ENCODE measurements around the gene OSBP2.
A peak's percentile ranks its signal among the peaks of the same experiment; 100 is the strongest.

Gene OSBP2

DNA sequence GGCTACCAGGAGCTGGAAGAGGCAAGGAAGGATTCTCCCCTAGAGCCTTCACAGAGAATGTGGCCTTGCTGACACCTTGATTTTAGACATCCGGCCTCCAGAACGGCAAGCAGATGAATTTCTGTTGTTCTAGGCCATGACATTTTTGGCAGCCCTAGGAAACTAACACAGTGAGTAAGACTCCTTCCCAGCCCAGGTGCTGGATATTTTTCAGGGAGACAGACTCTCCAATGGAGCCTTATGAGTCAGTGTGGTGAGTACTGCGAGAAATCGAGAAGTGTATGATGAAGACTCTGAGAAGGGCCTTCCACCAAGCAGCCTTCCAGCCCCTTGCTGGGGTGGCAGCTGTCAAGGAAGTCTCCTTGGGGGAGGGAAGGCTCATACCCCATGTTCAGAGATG, 114.4 kb downstream of the OSBP2 start:
- peak; percentile 17 for DNase-seq (ENCODE audit: low spot score)

DNA sequence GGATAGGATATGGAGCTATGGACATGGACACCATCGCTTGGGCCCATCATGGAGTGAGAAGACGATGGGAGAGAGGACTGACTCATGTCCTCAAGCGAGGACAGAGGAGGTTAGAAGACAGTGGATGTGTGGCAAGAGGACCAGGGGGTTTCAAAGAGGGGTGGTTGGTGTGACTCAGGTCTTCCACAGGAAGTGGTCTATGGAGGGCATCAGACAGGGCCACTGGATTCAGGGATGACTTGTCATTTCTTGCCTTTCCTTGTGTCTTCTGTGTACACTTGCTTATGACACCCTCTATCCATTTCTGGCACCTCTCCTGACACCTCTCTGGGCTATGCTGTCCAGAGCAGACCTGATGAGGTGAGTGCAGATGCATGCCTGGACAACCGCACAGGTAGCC, 115.4 kb downstream of the OSBP2 start:
- DNase-seq (ENCODE audit: low spot score) = no peak

DNA sequence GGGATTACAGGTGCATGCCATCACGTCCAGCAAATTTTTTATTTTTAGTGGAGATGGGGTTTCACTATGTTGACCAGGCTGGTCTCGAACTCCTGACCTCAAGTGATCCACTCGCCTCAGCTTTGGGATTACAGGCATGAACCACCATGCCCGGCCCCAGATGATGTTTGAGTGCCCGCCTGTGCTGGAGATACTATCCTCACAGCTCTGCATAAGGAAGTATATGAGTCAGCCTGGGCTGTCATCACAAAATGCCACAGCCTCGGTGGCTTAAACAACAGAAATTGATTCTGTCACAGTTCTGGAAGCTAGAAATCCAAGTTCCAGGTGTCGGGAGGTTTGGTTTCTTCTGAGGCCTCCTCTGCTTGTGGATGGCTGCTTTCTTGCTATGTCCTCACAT, 119.3 kb downstream of the OSBP2 start:
- DNase-seq (ENCODE audit: low spot score) = peak; percentile 17

DNA sequence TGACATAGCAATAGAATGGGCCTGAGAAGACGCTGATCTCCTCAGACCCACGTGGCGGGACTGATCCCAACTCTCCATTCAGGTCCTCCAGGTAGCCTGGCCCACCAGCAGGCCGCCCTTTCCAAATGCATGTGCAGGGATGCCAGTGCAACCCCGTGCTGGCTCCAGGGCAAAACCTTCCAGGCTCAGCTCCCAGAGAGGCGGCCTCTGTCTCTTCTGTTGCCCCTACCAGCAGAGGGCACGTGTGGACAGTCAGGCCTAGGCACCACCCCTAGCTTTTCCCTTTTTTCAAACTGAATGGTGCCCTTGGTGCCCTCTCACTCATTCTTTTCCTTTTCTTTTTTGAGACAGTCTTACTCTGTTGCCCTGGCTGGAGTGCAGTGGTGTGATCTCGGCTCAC, 121.7 kb downstream of the OSBP2 start:
- no peak for DNase-seq (ENCODE audit: low spot score)

DNA sequence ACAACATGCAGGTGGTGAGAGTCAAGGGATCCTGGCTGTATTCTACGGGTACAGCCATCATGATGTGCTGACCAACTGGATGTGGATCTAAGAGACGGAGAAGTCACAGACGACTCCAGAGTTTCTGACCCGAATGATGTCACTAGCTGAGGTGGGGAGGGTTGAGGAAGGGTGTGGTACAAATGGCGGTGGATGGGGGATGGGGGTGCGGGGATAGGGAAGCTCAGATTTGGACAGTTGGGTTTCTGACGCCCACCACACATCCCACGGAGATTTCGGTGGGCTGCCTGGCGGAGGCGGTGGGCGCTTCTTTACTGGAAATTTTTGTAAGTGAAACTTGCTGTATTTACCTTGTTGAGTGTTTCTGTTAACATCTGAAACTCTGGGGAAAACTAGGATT, 126.7 kb downstream of the OSBP2 start:
- no peak for DNase-seq (ENCODE audit: low spot score)

- no peak for DNase-seq (ENCODE audit: low spot score)
These were observed 127.2 kb downstream of the OSBP2 start for GRCh38 chr22:30821863-30822215.

DNA sequence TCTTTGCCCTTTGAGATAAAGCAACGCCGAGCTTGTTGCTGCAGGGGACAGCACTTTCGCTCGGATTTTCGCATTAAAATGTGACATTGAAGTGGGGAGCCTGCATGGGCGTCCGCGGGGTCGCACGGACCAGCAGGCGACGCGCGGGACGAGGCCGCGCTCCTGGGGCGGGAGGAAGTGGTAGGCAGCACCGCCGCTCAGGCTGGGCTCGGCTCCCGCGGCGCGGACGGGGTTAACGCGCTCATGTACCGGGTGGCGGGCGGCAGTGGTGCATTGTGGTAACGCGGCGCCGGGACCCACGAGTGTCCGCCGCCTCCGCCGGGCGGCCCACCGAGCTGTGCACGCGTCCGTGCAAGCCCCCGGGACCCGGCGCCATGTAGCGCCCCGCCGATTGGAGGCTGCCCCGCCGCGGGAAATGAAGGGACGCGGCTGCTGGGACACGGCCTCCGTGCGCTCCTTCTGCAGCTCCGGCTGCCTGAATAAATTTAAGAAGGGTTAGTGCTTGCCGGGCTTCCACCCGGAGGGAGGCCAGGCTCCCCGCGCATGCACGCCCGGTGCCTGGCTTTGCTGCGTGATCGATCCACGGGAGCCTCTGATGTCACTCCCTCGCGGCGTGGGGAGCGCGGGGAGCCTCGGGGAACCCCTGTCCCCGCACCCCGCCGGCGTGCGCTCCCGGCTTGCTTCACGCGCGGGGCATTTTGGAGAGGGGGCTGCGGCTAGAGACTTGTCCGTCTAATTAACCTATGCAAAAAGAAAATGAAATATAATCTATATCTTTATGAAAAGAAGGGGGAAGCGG, 127.7 kb downstream of the OSBP2 start:
- DNase-seq (ENCODE audit: low spot score) = no peak

DNA sequence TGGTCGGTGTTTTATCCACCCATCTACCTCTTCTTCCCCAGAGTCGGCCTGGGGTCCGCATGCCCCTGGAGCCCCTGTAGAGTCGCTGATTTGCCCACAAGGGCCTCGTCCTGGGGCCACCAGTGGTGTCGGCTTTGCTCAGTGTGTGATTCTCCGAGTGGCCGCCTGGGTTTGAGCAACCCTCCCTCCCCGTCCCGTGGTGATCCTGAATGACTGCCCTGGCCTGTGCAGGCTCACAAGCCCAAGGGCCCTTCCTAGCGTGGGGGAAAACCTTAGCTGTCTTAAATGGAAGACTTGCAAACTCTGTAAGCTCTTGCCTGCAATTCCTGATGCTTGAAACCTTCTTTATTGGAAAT, 128.3 kb downstream of the OSBP2 start:
- no peak for DNase-seq (ENCODE audit: low spot score)

GRCh38 chr22:30824096-30824495, 129.4 kb downstream of the OSBP2 start:
- no peak for DNase-seq (ENCODE audit: low spot score)

DNA sequence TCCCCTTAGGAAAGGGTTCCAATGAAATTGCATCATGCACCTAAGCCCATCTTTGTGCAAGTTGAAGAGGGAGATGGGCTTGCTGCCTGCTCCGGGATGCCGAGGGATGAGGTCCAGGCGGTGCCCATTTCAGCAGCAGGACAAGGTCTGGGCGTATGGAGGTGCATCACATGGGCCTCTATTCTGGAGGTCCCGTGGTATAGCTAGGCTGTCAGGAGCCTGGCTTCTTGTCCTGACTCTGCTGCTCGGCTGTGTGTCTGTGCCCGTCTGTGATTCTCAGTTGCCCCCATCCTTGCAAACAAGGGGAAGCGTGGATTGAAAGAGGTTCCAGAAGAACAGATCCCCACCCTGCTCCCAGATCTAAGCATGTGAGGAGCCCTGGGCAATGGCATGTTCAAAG, 130.0 kb downstream of the OSBP2 start:
- DNase-seq (ENCODE audit: low spot score) = no peak

- DNase-seq (ENCODE audit: low spot score) = no peak
These were observed 131.2 kb downstream of the OSBP2 start for GRCh38 chr22:30825711-30826505.

GRCh38 chr22:30826670-30827355, 132.1 kb downstream of the OSBP2 start:
- no peak for DNase-seq (ENCODE audit: low spot score)

DNA sequence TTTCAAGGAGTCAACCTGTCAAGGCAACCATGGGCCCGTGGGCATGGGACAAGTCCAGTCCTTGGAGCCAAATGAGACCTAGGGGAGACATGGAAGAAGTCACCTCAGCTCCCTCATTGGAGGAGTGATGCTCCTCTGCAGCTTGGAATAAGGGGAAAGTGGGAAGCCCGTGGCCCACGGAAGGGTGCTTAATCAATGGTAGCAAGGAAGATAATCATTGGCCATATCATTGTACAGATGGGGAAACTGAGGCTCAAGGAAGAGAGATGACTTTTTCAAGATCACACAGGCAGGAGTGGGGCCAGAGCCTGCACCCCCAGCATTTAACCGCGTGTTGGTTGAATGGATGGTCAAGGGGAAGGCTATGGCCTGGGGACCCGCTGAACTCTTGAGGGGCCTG, 133.0 kb downstream of the OSBP2 start:
- DNase-seq (ENCODE audit: low spot score) = no peak

DNA sequence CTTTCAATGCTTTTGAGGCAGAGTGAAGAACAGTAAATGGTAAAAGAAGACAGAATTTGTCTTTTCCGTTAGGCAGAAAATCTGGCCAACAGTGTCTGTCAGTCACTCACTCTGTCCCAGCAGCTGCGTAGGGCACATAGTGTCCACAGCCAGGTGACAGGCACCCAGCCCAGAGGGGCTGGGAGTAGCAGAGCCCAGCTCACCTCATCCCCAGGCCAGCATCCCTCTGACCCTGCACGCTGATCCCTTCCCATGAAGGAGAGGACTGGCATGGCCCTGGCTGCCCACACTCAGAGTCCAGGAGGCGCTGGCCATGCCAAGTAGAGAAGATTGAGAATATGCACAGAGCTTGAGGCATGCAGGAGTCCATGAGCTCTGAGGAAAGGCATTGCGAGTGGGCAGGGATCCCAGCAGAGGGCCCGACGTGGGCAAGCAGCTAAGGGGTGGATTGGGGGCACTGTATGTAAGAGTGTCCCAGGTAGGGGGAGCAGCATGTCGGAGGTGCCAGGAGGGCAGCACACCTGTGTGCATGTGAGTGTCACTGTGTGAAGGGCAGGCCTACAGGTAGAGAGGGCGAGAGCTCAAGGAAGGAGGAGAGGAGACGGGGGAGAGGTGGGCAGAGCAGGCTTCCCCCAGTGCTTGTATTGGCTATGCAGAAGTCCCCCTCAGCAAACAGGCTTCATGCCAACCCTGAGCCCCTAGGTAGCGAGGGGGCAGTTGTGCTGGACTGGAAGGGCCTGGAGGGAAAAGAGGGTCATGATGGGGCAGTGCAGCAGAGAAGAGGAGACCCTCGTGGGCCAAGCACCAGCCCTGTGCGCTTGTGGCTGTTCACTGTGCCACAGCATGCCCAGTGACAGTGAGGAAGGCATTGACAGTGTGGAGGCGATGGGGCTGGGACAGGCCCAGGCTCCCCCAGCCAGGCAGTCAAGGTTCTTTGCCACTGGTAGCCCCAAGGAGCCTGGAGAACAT, 133.8 kb downstream of the OSBP2 start:
- DNase-seq (ENCODE audit: low spot score) = no peak

DNA sequence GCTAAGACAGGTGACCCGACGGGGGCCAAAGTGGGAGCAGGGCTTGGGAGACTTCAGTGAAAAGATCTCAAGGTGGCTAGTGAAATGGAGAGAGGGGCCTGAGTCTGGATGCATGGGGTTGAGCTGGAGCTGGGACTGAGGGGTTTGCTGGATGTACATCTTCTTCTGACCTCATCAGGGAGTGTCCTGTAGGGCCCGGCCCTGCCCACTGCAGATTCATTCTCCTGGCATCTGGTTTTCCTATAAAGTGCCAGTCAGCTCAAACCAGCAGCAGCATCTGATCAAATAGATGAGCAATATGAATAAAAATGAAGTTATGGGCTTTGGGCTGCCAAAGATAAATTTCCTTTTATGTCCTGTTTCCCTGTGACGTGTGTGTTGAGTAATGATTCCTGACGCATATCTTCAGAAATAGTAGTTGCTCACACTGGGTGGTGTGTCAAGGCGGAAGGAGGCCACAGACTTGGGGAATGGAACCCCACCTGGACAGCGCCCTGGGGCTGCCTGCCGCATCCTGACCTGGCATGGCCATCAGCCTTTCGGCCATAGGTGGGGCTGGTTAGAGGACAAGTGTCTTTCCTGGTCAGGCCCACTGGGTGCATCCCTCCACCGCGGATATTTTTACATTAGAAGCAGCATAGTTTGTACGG, 135.4 kb downstream of the OSBP2 start:
- DNase-seq (ENCODE audit: low spot score) = peak; percentile 94

DNA sequence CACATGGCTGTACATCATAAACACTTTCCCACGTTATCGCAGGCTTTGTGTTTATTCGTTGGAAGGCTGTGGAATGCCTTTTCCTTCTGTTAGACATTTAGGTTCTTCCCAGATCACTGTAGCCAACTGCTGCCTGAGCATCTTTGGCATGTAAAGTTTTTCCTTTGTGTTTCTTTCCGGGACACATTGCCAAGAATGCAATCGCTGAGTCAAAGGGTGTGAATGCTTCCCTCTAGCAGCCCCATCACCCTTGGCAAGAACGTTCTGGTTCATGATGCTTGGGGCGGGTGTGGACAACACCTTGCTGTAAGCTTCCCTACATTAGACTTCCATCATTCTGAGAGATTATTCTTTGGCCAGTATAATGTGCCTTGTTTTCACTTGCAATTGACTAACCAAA, 136.2 kb downstream of the OSBP2 start:
- DNase-seq (ENCODE audit: low spot score) = peak; percentile 93

- no peak for DNase-seq (ENCODE audit: low spot score)
These were observed 137.8 kb downstream of the OSBP2 start for GRCh38 chr22:30832407-30832987.

DNA sequence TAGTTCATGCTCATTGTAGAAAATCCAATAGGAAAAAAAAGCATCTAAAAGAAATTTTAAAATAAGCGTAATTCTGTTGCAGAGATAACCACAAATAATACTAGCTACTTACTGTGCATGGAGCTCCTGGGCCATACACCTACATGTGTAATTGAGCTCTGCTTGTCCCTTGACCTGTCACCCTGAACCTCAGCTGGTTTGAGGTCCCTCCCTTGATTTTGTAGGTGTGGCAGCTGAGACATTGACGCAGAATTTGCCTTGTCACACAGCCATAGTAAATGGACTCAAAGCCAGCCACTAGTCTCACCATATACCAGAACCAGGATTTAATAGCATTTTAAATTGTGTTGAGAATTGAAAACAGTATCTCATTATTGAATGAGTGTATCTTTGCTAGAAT, 138.6 kb downstream of the OSBP2 start:
- no peak for DNase-seq (ENCODE audit: low spot score)

GRCh38 chr22:30837531-30837930, 142.9 kb downstream of the OSBP2 start:
- DNase-seq (ENCODE audit: low spot score) = no peak

- no peak for DNase-seq (ENCODE audit: low spot score)
These were observed 143.4 kb downstream of the OSBP2 start for GRCh38 chr22:30838111-30838510.

DNA sequence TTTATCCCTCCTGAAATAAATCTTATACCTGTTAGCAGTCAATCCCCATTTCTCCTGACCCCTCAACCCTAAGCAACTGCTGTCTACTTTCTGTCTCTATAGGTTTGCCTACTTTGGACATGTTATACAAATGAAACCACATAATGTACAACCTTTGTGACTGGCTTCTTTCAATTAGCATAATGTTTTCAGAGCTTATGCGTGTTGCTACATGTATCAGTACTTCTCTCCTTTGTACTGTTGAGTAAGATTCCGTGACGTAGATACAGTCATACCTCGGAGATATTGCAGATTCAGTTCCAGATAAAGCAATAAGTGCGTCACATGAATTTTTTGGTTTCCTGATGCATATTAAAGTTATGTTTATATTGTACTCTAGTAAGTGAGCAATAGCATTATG, 146.6 kb downstream of the OSBP2 start:
- no peak for DNase-seq (ENCODE audit: low spot score)

All from kidney tubule cell (primary cell).